Mucosa of descending colon (tissue), 3 donors: ENCODE data around the gene LGALS16. TPM values are rescaled to one million over a fixed set of nuclear protein-coding genes. Genes with fewer than 3 reads are reported as not detected.

Experiments used
- ATAC-seq: fragments of 200-7000 bp; cut with Tn5 transposase; one replicate; pipeline ENCODE4 v1.9.1; 2020; ENCODE audit warnings: mild to moderate bottlenecking, moderate library complexity
- DNase-seq, 3 donors: peaks; one replicate each; pipeline ENCODE4 v3.0.0-alpha.2; 2020
- H3K36me3 ChIP-seq: fragments of 200-600 bp; one replicate; pipeline ENCODE4 v1.8.0; 2021; ENCODE audit warnings: low read depth, mild to moderate bottlenecking
- H3K4me1 ChIP-seq: fragments of 200-600 bp; one replicate; pipeline ENCODE4 v1.8.0; 2021; ENCODE audit warnings: low read depth, mild to moderate bottlenecking
- H3K4me3 ChIP-seq: fragments of 200-600 bp; one replicate; pipeline ENCODE4 v1.8.0; 2021; ENCODE audit warnings: mild to moderate bottlenecking
- H3K9me3 ChIP-seq: fragments of 200-600 bp; one replicate; pipeline ENCODE4 v1.8.0; 2021; ENCODE audit warnings: mild to moderate bottlenecking
- intact Hi-C, 2 donors: fragments of 100-400 bp; cut with DNase I in 1 of 2; cut with micrococcal nuclease in 1 of 2; formaldehyde crosslinking; loops; one replicate each; pipeline versions ENCODE4 v1.11.0 to v1.11.1; 2022; cut with DNase I, micrococcal nuclease
- total RNA-seq, 3 donors: library from RNA; stranded (reverse); fragmentation: NEBNext Ultra II Directional in 2 of 3; extraction: Animal tissue kit (Norgen Biotek cat#: 25700) in 2 of 3; gene quantifications; one replicate each; pipeline versions ENCODE4 v1.2.1 to v1.2.4, GENCODE V29; 2021 to 2023
- TF ChIP-seq, protein P1 (sequence below): fragments of 200-600 bp; IDR thresholded peaks from one replicate; pipeline ENCODE4 v1.8.0; 2022; ENCODE audit warnings: antibody characterized with exemption, mild to moderate bottlenecking
- donor health status: DM: no; HTN: no; CAD: no; lungs with moderate emphysema.
- donor health status: DM: no; HTN: no; CAD: no.
- donor health status: DM: no; HTN: yes; CAD: no.

LGALS16 gene
- total RNA-seq, 3 donors from 2014 or later: not detected

DNA sequence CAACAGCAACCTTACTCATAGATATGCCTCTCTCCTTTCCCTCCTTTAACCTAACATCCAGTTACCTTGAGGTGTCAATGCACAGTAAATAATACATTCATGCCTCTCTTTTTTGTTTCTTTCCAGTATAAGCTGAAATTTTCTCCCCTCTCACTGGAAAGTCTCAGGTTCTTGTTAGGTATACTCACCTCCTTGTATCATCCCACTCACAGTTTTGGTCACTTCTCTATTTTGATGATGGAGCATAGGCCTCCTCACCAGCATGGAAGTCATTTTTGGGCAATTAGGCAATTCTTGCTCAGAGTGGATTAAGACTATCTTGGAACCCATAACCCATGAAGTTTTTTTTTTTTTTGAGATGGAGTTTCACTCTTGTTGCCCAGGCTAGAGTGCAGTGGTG is 42.8 kb downstream of the LGALS16 start:
- intact Hi-C loops: no loop called here

DNA sequence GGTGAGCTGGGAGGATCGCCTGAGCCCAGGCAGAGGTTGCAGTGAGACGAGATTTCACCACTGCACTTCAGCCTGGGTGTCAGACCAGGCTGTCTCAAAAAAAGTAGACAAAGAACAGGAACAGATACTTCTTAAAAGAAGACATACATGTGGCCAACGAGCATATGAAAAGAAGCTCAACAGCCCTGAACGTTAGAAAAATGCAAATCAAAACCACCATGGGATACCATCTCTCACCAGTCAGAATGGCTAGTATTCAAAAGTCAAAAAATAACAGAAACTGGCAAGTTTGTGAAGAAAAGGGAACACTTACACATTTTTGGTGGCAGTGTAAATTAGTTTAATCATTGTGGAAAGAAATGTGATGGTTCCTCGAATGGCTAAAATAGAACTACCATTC is 45.6 kb downstream of the LGALS16 start:
- Histone ChIP-seq H3K36me3 (no peaks in the 10 kb centered on the region), H3K9me3 (no peaks in the 10 kb centered on the region), H3K4me1 (no peaks in the 10 kb centered on the region), H3K4me3 (no peak overlapping the region)
- TF ChIP-seq, protein P1, sequence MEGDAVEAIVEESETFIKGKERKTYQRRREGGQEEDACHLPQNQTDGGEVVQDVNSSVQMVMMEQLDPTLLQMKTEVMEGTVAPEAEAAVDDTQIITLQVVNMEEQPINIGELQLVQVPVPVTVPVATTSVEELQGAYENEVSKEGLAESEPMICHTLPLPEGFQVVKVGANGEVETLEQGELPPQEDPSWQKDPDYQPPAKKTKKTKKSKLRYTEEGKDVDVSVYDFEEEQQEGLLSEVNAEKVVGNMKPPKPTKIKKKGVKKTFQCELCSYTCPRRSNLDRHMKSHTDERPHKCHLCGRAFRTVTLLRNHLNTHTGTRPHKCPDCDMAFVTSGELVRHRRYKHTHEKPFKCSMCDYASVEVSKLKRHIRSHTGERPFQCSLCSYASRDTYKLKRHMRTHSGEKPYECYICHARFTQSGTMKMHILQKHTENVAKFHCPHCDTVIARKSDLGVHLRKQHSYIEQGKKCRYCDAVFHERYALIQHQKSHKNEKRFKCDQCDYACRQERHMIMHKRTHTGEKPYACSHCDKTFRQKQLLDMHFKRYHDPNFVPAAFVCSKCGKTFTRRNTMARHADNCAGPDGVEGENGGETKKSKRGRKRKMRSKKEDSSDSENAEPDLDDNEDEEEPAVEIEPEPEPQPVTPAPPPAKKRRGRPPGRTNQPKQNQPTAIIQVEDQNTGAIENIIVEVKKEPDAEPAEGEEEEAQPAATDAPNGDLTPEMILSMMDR: no peak
- ATAC-seq: no peak
- intact Hi-C loops: no loop called here
- DNase-seq: no peak

More for the DNA sequence above, 42.8 kb downstream of the LGALS16 start:
- DNase-seq (no peak), ATAC-seq (no peak)
- H3K9me3 ChIP-seq: no peaks in the 10 kb centered on the region
- no peak overlapping the region for H3K4me3 ChIP-seq
- H3K36me3 ChIP-seq: no peaks in the 10 kb centered on the region
- TF ChIP-seq, protein P1: no peak
- H3K4me1 ChIP-seq: no peaks in the 10 kb centered on the region

DNA sequence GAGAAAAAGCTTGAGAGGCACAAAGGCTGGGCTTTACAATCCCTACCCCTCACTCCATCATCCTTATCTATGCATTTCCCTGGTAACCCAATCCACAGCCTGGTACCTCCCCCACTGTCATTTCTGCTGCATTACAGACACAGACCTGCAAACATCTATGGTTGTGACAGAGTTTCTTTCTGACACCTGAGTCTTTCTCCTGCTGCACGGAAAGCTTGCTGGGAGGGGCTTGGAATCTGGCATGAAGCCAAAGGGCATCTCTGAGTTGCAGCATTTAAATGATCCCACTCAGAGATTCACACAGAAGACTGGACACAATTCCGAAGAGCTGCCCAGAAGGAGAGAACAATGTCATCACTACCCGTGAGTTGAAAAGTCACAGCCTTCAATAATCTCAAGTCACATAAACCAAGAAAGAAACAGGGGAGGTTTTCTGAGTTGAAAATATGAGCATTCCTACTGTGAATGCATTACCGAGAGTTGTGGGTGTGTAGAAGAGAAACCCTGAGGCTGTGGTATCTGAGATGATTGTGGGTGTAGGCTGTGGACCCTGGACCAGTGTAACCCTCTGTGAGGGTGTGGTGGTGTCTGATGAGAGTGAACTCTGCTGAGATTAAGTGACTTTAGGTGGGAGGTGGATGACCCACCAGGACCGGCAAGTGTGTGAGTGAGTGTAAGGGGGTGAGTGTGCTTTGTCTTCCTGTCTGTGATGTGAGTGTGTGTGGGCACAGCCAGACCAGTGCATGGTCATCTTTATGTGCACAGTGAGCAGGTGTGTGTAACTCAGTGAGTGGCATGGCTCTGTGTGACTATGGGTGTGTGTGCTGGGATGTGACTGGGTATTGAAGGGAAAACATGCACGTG is 48.7 kb downstream of the LGALS16 start, which contains the start of gene LGALS14:
LGALS14 (plus strand) TSS at position 301 of the 864 bp plus-strand sequence; CDS start at position 349, 48 bp downstream.
- no peaks in the 10 kb centered on the region for H3K4me1 ChIP-seq
- H3K9me3 ChIP-seq: no peaks in the 10 kb centered on the region
- intact Hi-C loops: no loop called here
- DNase-seq (no peak), ATAC-seq (no peak)
- TF ChIP-seq, protein P1: no peak
- H3K4me3 ChIP-seq: no peak within 1 kb of the TSS
- H3K36me3 ChIP-seq: no peaks in the 10 kb centered on the region

DNA sequence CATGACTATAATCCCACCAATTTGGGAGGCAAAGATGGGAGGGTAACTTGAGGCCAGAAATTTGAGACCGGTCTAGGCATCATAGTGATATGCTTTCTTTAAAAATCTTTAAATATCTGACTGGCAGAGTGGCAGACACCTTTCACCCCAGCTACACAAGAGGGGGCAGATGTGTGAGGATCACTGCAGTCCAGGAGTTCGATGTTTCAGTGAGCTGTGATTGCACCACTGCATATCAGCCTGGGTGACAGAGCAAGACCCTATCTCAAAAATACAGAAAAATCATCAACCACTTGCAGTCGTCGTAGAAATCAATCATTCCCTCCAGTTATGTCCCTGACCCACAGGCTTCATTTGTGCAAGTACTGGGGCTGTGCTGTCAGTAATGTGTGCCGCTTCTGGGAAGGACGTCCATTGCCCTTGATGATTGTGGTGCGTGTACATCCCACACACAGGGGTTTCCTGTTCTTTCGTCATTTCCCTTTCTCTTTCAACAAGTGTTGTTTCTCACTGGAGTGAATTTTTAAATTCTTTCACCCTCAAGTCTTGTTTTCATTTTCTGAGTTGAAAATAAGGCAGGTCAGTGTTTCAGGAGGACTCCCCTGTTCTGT is 50.0 kb downstream of the LGALS16 start:
- intact Hi-C loops: no loop called here
- H3K36me3 ChIP-seq: no peaks in the 10 kb centered on the region

DNA sequence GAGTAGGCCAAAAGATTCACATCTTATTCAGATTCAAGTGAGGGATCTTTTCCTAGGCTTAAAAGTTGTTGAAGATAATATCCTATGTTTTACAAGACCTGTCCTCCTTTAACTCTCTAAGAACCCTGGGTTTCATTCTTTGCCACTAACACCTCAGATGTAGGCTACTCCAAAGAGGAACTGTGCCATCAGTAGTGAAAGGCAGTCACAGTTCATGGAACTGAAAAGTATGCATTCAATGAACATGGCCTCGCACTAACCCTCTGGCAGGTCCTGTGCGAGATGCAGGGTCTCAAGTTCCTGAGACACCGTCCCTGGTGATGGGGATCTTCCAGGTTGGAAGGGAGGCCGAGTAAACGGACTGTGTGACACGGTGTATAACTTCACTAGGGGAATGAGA is 52.9 kb downstream of the LGALS16 start:
- TF ChIP-seq, protein P1: no peak
- H3K4me1 ChIP-seq: no peaks in the 10 kb centered on the region
- H3K4me3 ChIP-seq: no peak overlapping the region
- DNase-seq (no peak), ATAC-seq (no peak)
- no peaks in the 10 kb centered on the region for H3K9me3 ChIP-seq
- intact Hi-C loops: no loop called here
- H3K36me3 ChIP-seq: no peaks in the 10 kb centered on the region

More for the DNA sequence above, 50.0 kb downstream of the LGALS16 start:
- TF ChIP-seq, protein P1: no peak
- H3K4me3 ChIP-seq: no peak overlapping the region
- no peak for DNase-seq
- H3K9me3 ChIP-seq: no peaks in the 10 kb centered on the region
- H3K4me1 ChIP-seq: no peaks in the 10 kb centered on the region
- no peak for ATAC-seq
